Measurements from ENCODE around the gene PKNOX2. TPM values are rescaled to one million over a fixed set of nuclear protein-coding genes. Genes with fewer than 3 reads are reported as not detected.

Gene PKNOX2
- total and polyA plus RNA-seq, 2 of the 8 experiments (the other 6 are each of a cell fraction or from before 2014, with no cell fraction given), result 2.0 TPM

GRCh38 chr11:125156346-125157117 lies 8.0 kb upstream of the PKNOX2 start:
- no peak for FAIRE-seq
- Histone ChIP-seq H4K20me1 (replicated peaks in 1 of 2; ENCODE audit: control insufficient read depth in 1 of 2, insufficient read depth in 2 of 2, low read length in 2 of 2) (no peaks in the 10 kb centered on the region), H3K27me3 (replicated peaks in 1 of 4; ENCODE audit: control insufficient read depth in 3 of 4, extremely low read depth in 1 of 4, insufficient read depth in 3 of 4, low read length in 3 of 4) (no peaks in the 10 kb centered on the region; a peak in 2 of 7 replicates), H3K14ac (ENCODE audit: insufficient read length) (no peak overlapping the region), H2BK120ac (replicated peaks; ENCODE audit: low read depth, low read length) (no peak overlapping the region), H2AK5ac (ENCODE audit: low read depth, low read length) (no peak overlapping the region), H3K79me2 (ENCODE audit: control insufficient read depth in 1 of 2, insufficient read depth in 2 of 2, low read length in 2 of 2) (no peaks in the 10 kb centered on the region; a peak in 1 of 4 replicates), H3K9me3 (ENCODE audit: insufficient read depth in 2 of 2, low read depth in 1 of 2, low read length in 1 of 2) (peaks cover 0 to 6% of the 10 kb centered on the region in 2 experiments; a peak in 1 of 4 replicates), H3K4me2 (ENCODE audit: insufficient read depth in 1 of 2, low read depth in 2 of 2, low read length in 2 of 2) (no peak overlapping the region), H4K91ac (replicated peaks; ENCODE audit: insufficient read length, low read length) (no peak overlapping the region), H4K5ac (ENCODE audit: insufficient read length, low read depth, low read length) (no peak overlapping the region), H4K8ac (ENCODE audit: extremely low read depth, insufficient read depth, low read length) (no peak overlapping the region; the same call in 1 of the 2 replicates), H3K23ac (ENCODE audit: insufficient read length) (no peak overlapping the region), H3K23me2 (ENCODE audit: low read depth, low read length) (peaks cover 2% of the 10 kb centered on the region; the same call in 1 of the 2 replicates), H3K9ac (replicated peaks in 1 of 4; ENCODE audit: extremely low read depth in 1 of 4, low read depth in 3 of 4, low read length in 3 of 4) (no peak overlapping the region), H3K4ac (replicated peaks; ENCODE audit: insufficient read length, low read depth, low read length) (no peak overlapping the region), H3K79me1 (ENCODE audit: low read depth, low read length) (no peaks in the 10 kb centered on the region), H2BK12ac (ENCODE audit: low read depth, low read length) (no peak overlapping the region), H2BK5ac (ENCODE audit: low read depth, low read length) (no peak overlapping the region), H2AFZ (ENCODE audit: low read length) (no peak overlapping the region), H3K27ac (ENCODE audit: low read depth, low read length) (no peak overlapping the region), H3K4me1 (replicated peaks in 1 of 4; ENCODE audit: control insufficient read depth in 3 of 4, insufficient read depth in 4 of 4, low read length in 3 of 4) (no peaks in the 10 kb centered on the region), H3K36me3 (ENCODE audit: control insufficient read depth in 2 of 4, insufficient read depth in 4 of 4, low read length in 3 of 4) (no peaks in the 10 kb centered on the region; a peak in 1 of 8 replicates), H3K56ac (replicated peaks; ENCODE audit: insufficient read length, low read depth, low read length) (no peak overlapping the region), H3K18ac (ENCODE audit: extremely low read depth, low read length) (no peak overlapping the region), H3K4me3 (ENCODE audit: extremely low read depth in 1 of 4, insufficient read depth in 2 of 4, low read depth in 3 of 4, low read length in 4 of 4) (no peak overlapping the region), H2BK15ac (ENCODE audit: low read length) (no peak overlapping the region), H2BK20ac (ENCODE audit: low read length) (no peak overlapping the region)
- ChIA-PET POLR2A (ENCODE audit: partially characterized antibody) (no interaction called here), CTCF (ENCODE audit: partially characterized antibody) (interaction anchor here (0.8 to 5.7 kb wide), 5 partner anchors 15 to 248 kb away, joined by 3 to 42 read pairs (median 4); no protein-coding TSS in a partner anchor)
- no peak for TF ChIP-seq CEBPB (IDR thresholded peaks at IDR 0.05; ENCODE audit: low read depth, low read length)
- TF ChIP-seq FOSL1 (IDR thresholded peaks at IDR 0.05; ENCODE audit: insufficient read depth, low read depth, low read length), result no peak
- TF ChIP-seq CBX8 (IDR thresholded peaks at IDR 0.05; ENCODE audit: borderline replicate concordance, low read depth, low read length), result no peak
- no peak for TF ChIP-seq ZNF274 (IDR thresholded peaks at IDR 0.05; ENCODE audit: borderline replicate concordance, extremely low read depth, low read length)
- no peak for TF ChIP-seq TBP (IDR thresholded peaks at IDR 0.05; ENCODE audit: low read depth, low read length)
- TF ChIP-seq EGR1 (IDR thresholded peaks at IDR 0.05; ENCODE audit: borderline replicate concordance, low read depth, low read length), result no peak
- no peak for TF ChIP-seq JUN (IDR thresholded peaks at IDR 0.05; ENCODE audit: low read depth, low read length)
- WGBS, 2 experiments (ENCODE audit: extremely low coverage in 1 of 2, insufficient coverage in 1 of 2, insufficient read length in 1 of 2, insufficient replicate concordance in 2 of 2, low coverage in 1 of 2, low lambda C conversion rate in 2 of 2, missing lambda C conversion rate in 1 of 2), result 82% methylated on average over 8 of the region's 8 CpGs; no CpG with 5 or more reads in 1 of the 2 experiments
- DNase-seq (ENCODE audit: low read depth in 1 of 2, low spot score in 2 of 2), result no peak

Data from H1 (cell line).